NCI-H146 (cell line): ENCODE data around the gene KIF12.

ENCODE experiments used
- DNase-seq: peaks from one replicate; lab custom pipeline; 2025; lab: John Stamatoyannopoulos, UW

KIF12 gene

GRCh38 chr9:114065304-114065703 lies 33.8 kb downstream of the KIF12 start:
- no peak for DNase-seq

DNA sequence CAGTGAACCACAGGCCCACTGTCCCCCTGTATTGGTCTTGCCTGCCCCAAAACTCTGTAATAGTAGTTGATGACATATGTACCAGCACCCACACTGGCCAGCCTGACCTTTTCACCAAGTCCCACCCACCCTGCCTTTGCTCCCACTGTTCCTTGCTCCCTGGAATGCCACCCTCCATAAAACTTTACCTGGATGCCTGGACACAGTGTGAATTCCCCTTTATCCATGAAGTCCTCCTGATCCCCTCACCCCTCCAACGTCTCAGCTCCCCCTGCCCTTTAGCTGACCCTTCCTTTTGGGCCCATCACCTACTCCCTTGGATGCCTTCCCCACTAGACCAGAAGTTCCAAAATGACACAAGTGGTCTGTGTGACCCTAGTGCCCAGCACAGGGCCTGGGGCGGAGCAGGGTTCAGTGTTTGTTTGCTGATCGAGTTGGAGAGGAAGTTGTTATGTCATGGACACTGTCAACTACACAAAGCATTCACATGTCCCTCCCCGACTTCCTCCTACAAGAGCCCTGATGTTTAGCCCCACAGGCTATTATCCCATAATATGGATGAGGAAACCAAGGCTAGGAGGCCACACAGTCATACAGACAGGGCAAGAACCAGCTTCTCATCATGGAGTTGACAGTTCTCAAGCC lies 37.1 kb downstream of the KIF12 start:
- DNase-seq = no peak

DNA sequence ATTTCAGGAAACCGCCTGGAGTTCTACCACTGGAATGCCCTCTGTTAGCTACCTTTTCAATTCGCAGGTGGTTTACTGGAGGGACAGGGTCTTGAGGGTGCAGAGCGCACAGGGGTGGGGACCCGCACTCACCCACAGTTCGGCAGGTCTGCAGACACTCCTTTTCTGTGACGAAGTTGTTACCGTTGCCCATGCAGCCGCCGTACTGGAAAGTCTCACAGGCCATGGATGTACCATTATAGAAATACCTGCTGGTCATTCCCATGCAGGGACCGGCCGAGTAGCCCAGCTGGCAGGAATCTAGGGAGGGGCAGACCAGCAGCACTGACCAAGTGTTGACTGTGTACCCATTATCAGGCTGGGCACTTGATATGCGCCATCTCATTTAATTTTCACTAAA lies 37.8 kb downstream of the KIF12 start:
- DNase-seq = no peak

DNA sequence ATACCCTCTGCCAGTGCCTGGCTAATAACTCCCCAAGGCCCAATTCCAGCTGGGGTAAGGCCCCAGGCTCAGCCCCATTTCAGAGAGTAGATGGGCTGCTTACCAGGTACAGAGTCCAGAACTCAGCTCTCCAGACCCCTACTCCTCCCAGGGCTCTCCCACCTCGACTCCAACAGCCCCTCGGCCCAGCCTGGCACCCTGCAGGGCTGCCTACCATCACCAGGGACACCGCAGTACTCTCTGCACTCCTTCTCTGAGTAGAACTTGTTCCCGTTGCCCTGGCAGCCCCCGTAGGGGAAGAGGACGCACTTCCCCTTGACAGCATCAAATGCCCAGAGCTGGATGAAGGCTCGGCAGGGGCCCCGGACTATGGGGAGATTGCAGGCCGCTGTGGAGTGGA lies 38.4 kb downstream of the KIF12 start:
- DNase-seq = no peak

DNA sequence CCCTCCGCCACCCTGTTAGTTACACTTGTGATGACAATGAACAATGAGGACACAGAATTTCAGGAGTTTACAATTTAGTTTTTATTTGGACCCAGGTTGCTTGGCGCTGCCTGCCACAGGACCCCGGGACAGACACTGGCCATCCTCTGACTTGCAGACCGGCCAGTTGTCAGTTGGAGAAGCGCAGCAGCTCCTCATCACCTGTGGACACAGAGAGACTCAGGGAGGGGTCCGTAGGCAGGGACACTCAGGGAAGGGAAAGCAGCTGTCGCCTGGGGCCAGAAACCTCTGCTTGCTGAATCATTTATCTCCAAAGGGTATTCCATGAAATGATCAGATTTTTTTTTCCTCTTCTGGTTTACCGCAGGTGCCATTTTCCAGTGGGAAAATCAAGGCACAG lies 39.0 kb downstream of the KIF12 start:
- DNase-seq = no peak

DNA sequence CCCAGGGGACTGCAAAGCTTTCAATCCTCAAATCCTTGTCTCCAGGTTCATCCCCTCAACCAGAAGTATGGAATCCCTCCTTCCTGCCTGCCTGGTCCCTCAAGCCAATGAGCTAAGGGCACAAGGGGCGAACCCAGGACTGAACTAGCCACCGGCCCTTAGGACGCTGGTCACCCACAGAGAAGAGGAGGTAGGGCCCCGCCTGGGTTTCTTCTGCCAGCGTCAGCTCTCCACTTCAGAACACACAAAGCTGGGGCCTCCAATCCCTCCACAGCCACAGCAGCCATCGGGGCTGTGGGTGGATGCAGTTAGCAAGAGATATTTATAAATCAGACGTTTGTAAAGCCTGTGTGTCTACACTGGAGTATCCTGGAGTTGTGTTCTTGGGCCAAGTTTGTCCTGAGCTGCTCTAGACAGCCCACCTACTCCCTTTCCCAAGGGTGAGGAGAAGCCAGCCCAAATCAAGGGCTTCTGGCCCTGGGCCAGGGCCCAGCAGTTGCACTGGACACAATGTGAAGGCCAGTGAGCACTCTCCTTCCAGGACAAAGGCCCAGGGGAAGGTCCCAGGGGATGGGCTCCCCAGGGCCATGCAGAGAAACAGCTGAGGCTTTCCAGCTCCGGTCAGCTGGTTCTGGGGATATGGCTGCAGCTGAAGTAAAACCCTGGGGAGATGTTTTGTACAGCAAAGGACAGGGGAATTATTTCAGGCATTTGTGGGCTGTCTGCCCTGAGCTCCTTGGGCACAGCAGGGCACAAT lies 39.9 kb downstream of the KIF12 start:
- DNase-seq = no peak

DNA sequence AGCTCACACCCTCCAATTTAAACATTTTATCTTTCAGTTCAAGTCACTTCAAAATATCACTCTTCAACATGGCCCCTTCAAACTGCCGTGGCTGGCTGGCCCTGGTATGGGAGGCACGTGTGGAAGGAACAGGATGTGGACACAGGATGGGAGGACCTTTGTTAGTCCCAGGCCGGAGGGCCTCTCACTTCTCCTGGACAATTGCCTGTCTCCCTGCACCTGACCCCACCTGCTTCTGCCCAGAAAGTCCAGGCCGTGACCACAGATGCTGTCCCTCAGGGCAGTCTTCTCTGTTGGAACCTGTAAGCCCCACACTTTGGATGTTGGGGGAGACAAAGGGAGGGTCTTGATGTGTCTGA lies 40.4 kb downstream of the KIF12 start:
- DNase-seq = no peak

DNA sequence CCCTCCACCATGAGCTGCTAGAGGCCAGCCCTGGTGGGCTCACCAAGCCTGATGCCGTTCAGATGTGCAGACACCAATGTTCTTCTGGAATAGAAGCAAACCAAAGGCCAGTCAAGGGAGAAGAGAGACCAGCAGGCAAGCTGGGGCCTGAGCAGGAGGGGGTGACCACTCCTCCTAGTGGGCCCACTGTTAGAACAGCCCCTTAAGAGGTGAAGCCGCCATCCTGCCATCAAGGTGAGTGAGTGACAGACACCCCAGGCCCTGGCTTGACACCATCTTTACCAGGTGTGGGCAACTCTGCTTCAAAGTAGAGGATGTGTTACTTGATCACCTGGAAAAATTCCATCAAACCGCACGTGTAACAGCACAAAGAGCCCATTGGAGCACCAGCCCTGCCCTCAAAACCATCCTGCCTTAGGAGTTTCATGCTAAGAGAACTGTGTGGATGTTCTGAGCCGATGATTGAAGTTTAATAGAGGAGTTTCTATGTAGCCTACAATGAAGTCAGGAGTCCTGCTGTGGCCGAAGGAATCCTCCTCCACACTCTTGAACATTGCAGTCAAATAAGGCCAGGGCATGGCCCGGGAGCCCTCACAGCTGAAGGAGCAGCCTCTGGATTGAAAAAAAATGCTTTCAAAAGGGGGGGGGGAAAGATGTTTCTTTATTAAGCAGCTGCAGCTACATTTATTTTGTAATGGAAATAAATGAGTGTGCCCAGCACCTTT lies 41.8 kb downstream of the KIF12 start:
- DNase-seq = no peak

DNA sequence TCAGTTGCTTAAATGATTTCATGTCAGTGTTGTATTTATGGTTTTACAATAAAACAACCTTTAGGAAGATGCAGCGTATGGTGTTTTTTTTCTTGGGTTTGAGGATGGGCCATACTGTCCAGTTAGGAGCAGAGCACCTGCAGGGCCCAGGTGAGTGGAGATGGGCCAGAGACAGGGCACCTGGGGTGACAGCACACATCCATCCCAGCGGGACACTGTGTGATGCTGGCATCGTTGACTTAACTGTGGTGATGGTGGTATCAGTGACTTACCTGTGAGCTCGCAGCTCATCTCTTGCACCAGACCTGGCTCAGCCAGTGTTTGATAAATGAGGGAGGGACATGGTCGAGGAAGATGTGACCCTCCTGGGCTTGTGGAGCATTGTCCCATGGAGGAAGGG lies 42.6 kb downstream of the KIF12 start:
- no peak for DNase-seq

DNA sequence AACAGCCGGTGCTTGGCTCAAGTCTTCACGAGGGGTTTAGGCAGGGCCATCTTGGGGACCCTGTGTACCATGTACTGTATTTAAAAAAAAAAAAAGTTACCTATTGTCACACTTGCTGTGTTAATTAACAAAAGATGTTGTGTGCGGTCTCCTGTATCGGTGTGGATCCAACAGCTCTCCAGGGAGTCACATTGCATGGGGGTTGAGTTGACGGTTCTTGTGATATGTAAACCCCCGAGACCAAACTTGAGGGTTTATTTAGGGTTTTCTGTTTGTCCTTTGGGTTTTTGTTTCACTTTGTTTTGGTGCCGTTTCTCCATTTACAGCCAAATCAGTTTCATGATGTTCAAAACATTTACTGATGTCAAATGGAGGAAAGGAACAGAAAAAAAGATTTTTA lies 43.2 kb downstream of the KIF12 start:
- DNase-seq = no peak

DNA sequence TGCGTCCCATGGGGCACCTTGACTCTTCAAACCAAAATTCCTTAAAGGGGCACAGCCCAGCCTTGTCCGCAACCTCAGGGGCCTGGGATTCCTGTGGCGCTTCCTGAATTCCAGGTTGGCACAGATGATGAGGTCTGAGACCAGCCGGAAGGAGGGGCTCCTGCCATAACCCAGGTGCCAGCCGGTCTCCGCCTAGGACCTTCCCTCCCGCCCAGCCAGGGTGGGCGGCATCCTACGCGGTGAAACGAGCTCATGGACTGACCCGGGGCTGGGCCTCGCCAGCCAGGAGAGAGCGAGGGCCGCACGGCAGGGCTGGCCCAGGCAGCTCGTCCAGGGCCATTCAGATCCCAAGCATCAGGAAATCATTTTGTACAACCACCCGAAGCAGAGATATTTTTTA lies 44.0 kb downstream of the KIF12 start:
- no peak for DNase-seq

- DNase-seq = no peak
Observed at GRCh38 chr9:114054191-114054690, 44.9 kb downstream of the KIF12 start.

GRCh38 chr9:114053246-114054005 lies 45.7 kb downstream of the KIF12 start:
- DNase-seq = no peak

DNA sequence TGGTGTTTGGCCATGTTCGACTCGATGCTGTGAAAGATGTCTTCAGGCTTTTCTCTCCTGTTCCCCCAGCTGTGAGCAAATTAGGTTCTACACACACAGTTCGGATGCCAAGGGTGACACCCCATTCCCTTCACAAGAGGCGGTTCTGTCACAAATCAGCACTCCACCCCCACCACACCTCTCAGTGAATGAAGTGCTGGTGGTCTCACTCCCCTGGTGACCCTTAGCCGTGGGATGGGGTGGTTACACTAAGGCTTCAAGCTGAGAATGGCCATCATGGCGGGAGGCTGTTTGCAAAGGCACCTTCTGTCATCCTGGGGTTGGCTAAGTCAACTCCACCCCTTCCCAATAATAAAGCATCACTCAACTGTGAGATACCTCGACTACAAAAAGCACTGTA lies 47.4 kb downstream of the KIF12 start:
- no peak for DNase-seq

GRCh38 chr9:114051281-114051680 lies 47.8 kb downstream of the KIF12 start:
- no peak for DNase-seq

DNA sequence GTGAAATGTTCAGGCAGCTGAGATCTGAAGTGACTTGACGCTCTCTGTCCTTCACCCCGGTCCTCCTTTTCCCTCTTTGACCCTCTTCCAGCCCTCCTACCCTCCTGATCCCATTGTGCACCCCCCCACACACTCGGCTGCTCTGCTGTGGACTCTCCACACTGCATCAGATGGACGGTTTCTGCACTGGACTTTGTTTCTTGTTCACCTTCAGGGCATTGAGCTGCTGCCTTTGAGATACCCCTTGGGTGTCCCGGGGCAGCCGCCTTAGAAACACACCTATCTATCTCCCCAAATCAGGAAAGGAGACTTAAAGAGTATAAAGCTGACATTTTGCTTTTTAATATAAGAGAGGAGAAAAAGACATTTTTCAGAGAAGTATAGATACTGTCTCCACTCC lies 48.4 kb downstream of the KIF12 start:
- DNase-seq = no peak

DNA sequence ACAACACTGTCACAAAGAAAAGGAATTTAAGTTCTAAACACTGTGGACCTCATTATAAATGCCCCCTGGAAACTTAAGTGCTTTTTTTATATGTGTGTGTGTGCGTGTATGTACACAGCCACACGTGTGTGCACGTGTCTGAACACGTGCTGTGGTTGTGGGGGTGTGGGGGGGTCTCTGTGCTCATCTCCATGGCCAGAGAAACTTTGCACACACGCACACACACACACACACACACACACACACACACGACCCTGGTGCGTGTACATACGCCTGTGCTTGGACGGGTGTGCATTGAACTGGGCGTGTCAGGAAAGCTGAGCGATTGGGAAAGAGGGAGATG lies 48.9 kb downstream of the KIF12 start:
- no peak for DNase-seq

DNA sequence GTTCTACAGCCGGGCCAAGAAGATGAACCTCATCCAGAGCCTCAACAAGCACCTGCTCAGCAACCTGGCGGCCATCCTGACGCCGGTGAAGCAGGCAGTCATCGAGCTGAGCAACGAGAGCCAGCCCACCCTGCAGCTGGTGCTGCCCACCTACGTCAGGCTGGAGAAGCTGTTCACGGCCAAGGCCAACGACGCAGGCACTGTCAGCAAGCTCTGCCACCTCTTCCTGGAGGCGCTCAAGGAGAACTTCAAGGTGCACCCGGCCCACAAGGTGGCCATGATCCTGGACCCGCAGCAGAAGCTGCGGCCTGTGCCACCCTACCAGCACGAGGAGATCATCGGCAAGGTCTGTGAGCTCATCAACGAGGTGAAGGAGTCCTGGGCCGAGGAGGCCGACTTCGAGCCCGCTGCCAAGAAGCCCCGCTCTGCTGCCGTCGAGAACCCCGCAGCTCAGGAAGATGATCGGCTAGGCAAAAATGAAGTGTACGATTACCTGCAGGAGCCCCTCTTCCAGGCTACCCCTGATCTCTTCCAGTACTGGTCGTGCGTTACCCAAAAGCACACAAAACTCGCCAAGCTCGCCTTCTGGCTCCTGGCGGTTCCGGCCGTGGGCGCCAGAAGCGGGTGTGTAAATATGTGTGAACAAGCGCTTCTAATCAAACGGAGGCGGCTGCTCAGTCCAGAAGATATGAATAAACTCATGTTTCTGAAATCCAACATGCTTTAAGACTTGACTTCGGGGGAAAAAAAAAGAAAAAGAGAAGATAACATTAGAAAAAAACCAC lies 49.5 kb downstream of the KIF12 start:
- DNase-seq = no peak

GRCh38 chr9:114048533-114049415 lies 50.3 kb downstream of the KIF12 start:
- no peak for DNase-seq

- DNase-seq = no peak
Observed at GRCh38 chr9:114047717-114048116, 51.4 kb downstream of the KIF12 start.

GRCh38 chr9:114046875-114047274 lies 52.2 kb downstream of the KIF12 start:
- no peak for DNase-seq
